Tongue (tissue), 2 donors: ENCODE results near the gene C16orf95. TPM values are rescaled to one million over a fixed set of nuclear protein-coding genes. Genes with fewer than 3 reads are reported as not detected.
"Not testable (repeated sequence)": the region's sequence is repeated elsewhere in the genome, so short reads cannot be mapped to it uniquely, and the experiment has no call there.

Experiments
- DNase-seq: peaks from one replicate; pipeline ENCODE4 v3.0.0-alpha.2; 2015
- total RNA-seq: library from RNA; depleted of rRNA; stranded (reverse); fragments of >200 nt; gene quantifications from one replicate; pipeline ENCODE4 v1.2.3, GENCODE V29; 2014

The C16orf95 gene
- total RNA-seq, 1 donor from 2014 or later, result 2.3 TPM

- no peak for DNase-seq
Observed at GRCh38 chr16:87286839-87287626, 30.2 kb downstream of the C16orf95 start.

DNA sequence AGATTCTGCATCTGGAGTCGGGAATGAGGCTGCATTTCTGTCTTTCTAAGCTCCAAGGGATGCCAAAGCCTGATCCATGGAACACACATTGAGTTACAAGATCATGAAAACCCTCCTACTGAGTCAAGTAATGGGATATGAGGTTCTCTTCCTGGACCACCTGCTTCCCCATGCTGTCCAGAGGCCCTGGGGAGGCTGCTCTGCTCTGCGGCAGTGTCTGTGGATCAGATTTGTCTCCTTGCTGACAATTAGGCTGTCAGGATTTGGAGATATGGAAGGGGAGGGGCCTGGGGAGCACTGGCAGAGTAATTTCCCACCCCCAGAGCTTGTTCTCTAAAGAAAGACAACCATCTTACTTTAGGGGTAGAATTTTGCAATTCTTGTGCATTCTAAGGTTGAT is 33.0 kb downstream of the C16orf95 start:
- no peak for DNase-seq

GRCh38 chr16:87279094-87279658 is 38.0 kb downstream of the C16orf95 start:
- DNase-seq, result no peak

DNA sequence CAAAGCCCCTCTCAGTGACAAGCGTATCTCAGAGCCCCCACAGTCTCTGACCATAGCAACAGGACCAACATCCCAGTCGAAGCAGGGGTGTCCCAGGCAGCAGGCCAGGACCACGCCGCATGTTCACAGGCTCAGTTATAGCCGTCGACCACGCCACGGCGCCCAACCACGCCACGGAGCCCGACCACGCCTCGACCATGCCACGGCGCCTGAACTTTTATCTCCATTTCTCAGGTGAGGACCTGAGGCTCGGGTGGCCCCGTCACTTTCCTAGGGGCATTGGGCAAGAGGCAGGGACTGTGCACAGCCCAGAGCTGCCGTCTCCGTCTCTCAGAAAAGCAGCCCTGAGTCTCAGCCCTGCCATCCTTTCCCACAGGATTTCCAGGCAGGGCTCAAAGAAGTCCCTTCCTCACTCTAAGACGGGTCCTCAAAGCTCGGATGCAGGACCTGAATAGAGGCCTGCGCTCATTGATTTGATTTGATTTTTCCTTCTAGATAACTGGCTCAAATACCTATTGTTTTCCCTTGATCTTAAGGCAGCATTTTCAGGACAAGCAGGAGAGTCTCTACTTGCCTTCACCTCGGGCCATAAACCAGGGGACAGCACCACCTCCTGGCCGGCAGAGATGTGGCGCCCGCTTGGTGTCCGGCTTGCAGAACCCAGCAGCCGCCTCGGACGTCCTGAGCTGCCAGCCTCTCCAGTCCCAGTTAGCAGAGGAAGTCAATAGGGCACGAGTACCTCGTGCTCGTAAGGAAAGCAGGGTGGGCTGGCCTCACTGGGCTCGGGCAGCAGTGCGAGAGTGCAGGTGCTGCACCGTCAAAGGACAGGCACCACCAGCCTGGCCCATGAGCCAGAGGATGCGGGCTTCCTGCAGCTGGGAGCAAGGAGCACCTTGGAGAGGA is 38.8 kb downstream of the C16orf95 start:
- DNase-seq, result peak; percentile 88

GRCh38 chr16:87276924-87277323 is 40.3 kb downstream of the C16orf95 start:
- DNase-seq, result no peak

DNA sequence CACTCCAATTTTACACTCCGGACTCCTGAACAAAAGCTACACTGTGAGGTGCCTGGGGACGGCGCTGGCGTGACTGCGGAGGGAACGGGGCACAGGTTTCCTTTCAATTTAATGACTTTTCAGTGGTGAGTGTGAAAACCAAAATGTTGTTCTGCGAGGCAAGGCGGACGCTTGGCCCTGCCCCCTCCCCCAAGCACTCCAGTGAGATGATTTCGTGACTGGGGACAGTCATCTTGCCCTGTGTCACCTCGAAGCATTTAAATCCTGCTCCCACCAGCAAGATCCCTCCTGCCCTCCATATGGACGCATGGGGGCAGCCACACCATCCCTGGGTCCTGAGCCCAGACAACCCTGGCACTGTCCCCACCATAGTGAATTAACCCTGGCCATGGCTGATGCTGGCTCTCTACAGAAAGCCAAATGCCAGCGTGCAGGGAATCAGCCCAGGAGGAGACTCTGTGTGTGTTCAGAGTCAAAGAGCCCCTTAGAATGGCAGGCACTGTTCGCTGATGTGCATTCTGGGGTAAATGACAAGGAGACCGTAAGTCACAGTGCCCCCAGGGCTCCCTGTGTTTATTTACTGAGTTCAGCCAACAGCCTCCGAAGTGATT is 41.0 kb downstream of the C16orf95 start:
- DNase-seq, result peak; percentile 24

GRCh38 chr16:87274794-87275193 is 42.4 kb downstream of the C16orf95 start:
- DNase-seq, result no peak

DNA sequence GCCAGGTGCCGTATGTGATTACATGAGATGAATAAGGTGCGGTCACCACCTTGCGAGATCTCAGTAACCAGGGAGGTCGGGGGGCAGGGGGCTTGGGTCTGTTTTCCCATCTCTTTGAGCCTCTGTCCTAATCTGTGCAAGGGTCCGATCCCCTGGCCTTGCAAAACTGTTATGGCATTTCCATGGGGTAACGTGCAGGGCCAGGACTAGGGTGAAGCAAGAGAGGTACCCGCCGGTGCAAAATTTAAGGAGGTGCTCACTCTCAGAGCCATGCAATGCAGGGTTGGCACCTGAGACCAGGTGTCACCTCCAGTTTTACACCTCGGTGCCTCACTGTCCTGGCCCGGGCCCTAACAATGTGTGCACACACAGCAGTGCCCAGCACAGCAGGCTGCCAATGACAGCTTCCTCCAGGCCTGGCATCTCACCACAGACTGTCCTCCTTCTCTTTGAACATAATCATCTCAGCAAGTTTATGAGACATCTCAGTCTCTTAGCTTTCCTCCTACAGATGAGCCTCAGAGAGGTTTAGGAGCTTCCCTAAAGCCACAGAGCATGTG is 43.6 kb downstream of the C16orf95 start:
- no peak for DNase-seq

DNA sequence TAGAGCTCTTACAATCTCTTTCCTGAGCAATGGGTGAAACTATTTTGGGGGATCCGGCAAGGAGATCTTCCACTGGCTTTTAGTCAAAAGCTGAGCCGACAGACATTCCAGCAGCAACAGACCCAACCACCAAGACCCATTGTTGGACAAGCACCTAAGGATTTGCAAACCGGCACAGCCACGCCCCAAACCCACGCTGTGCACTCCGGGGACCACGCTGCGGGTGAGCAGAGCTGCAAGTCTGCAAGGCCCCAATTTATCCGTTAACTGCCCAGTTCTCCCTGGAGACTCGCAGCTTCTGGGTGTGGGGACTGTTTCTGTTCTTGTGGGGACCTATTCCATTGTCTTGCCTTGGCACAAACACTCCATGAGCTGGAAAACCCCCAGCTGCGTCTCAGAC is 45.9 kb downstream of the C16orf95 start:
- no peak for DNase-seq

- no peak for DNase-seq
Observed at GRCh38 chr16:87267566-87267965, 49.6 kb downstream of the C16orf95 start.

DNA sequence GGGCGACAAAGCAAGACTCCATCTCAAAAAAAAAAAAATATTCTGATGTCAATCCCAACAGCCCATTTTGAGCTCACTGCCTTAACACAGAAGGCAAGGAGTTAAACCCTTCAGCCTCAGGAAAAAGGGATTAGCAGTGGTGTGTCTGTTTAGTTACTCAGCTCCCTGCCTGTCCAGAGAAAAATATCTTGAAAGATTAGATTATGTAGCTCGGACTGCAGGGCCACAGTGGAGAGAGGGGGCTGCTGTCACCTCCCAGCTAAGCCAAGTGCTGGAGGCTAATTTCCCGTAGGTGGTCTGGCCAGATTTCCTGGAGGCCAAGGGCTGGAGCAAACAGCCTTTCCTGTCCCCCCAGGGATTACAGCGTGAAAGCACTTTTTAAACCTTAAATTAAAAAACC is 50.3 kb downstream of the C16orf95 start:
- peak; percentile 37 for DNase-seq

DNA sequence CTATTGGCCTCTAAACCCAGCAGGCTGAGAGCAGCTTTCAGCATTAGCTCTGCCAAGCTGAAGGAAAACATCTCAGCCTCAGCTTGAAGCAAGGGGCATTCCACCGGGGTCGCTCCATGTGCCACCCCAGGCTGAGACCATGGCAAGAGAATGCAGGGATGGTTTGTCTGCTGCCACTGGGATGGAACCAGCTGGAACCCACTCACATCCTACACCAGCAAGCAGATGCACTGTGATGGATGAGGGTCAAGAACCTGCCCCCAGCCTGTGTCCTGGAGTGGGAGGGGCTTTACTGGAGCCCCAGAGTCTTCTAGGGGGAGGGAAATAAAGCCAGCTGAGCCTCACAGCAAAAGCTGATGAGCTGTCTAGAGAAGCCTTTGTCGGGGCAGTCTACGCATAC is 51.9 kb downstream of the C16orf95 start:
- DNase-seq, result no peak

- DNase-seq, result peak; percentile 35
Observed at GRCh38 chr16:87264634-87265033, 52.6 kb downstream of the C16orf95 start.

DNA sequence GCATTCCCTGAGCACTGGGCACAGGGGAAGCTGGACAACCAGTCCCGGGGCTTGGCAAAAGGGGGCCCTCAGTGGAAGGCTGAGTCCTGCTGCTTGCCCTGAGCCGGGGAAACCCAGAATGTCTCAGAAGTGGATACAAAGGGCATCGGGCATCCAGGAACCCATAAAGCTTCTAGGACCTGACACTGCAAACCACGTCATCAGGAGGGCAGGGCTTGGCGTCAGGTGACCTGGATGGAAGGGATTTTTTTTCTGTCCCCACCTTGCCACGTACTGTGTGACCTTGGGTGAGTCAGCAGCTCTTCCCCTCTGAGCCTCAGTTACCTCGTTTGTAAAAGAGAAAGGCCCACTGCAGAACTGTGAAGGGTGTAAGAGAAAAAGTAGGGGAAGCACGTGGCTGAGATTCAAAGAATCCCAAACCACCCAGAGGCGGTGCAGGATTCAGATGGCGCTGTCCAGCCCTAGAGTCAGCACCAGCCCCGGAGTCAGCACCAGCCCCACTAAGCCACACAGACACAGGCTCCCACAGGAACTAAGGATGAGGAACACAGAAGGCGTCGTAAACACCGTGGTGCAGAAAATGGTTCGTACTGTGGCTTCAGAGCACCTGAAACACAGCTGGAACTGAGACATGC is 53.7 kb downstream of the C16orf95 start:
- DNase-seq, result no peak

DNA sequence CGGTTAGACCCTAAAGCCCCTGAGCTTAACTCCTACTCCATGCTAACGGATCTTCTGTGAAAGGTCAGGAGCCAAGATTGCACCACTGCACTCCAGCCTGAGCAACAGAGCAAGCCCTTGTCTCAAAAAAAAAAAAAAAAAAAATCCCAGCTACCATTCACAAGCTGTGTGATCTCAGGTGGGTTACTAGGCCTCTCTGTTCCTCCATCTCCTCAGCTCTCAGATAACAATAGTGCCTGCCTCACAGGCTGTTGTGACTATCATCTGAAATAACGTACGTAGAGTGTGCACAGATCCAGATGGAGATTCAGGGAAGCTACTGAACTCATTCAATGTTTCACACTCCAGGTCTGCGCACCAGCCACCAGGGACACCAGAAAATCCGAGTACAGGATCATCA is 57.8 kb downstream of the C16orf95 start:
- DNase-seq, result no peak

DNA sequence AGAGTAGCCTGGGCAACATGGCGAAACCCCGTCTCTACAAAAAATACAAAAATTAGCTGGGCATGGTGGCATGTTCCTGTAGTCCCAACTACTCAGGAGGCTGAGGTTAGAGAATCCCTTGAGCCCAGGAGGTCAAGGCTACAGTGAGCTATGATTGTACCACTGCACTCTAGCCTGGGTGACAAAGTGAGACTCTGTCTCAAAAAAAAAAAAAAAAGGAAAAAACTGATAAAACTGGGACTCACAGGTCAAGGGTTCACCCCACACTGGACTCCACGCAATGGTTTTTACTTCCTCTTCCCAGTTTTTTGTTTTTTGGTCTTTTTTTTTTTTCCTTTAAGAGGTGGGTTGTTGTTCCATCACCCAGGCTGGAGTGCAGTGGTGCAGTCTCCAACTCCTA is 58.5 kb downstream of the C16orf95 start:
- DNase-seq, result not testable (repeated sequence)

DNA sequence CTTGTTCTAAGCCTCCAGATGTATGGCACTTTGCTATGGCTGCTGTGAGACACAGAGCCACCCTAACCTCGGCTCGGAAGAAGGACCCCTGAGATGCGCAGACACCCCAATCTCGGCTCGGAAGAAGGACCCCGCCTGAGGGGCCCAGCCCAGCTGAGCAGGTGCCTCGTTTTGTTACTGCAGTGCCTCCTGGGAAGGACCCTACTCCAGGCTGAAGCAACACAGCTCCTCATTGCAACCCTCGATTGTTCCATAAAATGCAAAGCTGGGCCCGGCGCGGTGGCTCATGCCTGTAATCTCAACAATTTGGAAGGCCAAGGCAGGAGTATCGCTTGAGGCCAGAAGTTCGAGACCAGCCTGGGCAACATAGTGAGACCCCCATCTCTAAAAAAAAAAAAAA is 61.3 kb downstream of the C16orf95 start:
- no peak for DNase-seq

GRCh38 chr16:87254734-87255133 is 62.5 kb downstream of the C16orf95 start:
- no peak for DNase-seq

- no peak for DNase-seq
Observed at GRCh38 chr16:87254296-87254695, 62.9 kb downstream of the C16orf95 start.

GRCh38 chr16:87253536-87253935 is 63.7 kb downstream of the C16orf95 start:
- no peak for DNase-seq
